NB4 (cell line): Measurements from ENCODE around the gene RGS6.

ENCODE experiments used
- DNase-seq: peaks from one replicate; pipeline ENCODE4 v3.0.0; 2010; ENCODE audit warnings: low read depth
- H3K4me3 ChIP-seq: one replicate; pipeline ENCODE4 v1.5.1; 2011; ENCODE audit warnings: mild to moderate bottlenecking, low read depth, low read length, moderate library complexity
- CTCF ChIP-seq: IDR thresholded peaks from one replicate; pipeline ENCODE4 v1.5.1; 2012; ENCODE audit warnings: low read depth, low read length
- MYC ChIP-seq: IDR thresholded peaks from 2 replicates; pipeline ENCODE4 v1.6.1; 2011; ENCODE audit warnings: low read depth, low read length
- POLR2A ChIP-seq: IDR thresholded peaks from 2 replicates; pipeline ENCODE4 v1.6.1; 2011; ENCODE audit warnings: mild to moderate bottlenecking; ENCODE audit not compliant: insufficient read length; ENCODE audit errors: extremely low read depth
- TF ChIP-seq, protein P1 (sequence below): IDR thresholded peaks from 2 replicates; pipeline ENCODE4 v1.6.1; 2011; ENCODE audit warnings: low read depth, low read length

The RGS6 gene

DNA sequence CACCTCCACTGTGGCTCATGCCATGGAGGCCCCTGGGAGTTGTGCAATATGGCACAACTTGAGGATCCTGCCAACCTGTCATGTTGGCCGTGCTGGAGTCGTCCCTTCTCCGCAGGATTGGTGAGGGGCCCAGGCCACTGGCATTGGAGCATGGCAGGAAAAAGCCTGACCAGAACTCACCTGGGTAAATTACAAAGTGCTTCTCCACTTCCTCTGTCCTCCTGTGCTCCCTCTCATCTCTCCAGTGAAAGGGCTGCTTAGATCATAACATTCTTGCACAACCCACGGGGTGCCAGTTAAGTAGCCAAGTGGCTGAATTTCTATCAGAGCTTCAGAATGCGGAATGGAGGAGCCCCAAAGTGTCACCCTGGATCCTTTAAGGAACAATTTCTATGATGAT lies 580.7 kb downstream of the RGS6 start:
- TF ChIP-seq, protein P1, sequence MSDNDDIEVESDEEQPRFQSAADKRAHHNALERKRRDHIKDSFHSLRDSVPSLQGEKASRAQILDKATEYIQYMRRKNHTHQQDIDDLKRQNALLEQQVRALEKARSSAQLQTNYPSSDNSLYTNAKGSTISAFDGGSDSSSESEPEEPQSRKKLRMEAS = no peak
- no peak for TF ChIP-seq POLR2A
- TF ChIP-seq MYC = no peak
- TF ChIP-seq CTCF = no peak
- no peak overlapping the region for H3K4me3 ChIP-seq
- DNase-seq = no peak

DNA sequence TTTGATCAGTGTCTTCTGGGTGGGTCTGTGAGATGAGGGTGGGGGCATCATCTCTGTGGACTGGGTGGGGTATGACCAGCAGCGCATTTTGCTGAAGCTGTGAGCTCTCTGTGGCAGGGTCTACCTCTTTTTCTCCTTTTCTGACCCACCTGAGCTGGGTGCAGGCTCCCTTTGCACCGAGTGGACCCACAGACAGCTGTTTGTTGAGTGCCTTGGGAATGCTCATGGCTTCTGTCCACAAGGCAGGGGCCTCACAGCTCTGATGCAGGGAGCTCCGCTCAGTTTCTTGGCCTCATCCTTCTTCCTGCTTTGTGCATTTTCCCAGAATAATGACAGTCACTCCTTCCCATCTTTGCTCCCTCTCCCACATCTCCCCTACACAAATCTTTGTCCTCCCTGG lies 581.1 kb downstream of the RGS6 start:
- TF ChIP-seq MYC = no peak
- no peak for TF ChIP-seq POLR2A
- no peak for TF ChIP-seq CTCF
- TF ChIP-seq, protein P1 = no peak

DNA sequence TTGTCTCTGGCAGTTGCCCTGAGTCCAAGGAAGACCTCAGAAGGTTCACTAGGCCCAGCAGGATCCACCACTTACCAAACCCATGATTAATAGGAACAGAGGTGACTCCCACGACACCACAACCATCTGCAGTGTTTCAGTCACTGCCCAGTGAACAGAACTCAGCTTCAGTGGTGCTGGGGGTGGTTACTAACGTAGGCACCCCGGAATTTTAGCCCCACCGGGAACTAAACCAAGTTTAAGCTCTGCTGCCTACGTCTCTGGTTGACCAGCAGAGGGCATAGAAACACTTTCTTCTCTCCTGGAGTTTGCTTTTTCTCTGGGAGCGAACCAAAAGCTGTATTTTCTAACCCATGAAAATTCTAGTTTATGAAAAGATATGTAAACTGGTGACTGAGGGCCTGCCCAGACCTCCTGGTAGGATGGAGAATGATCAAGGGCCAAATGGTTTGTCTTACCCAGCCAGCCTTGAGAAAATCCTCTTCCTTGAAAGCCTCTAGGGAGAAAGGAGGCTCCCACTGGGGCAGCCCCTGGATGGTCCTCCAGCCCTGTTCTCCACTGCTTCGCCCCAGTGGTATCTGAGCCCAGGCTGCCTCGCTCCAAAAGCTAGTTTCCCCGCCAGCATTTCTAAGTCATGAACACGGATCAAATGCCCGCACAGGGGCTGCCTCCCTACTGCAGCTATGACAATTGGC lies 581.9 kb downstream of the RGS6 start:
- H3K4me3 ChIP-seq = no peak overlapping the region
- TF ChIP-seq CTCF = peak; percentile 60
- TF ChIP-seq, protein P1 = no peak
- peak; percentile 52 for DNase-seq

More for the DNA sequence above, 581.1 kb downstream of the RGS6 start:
- no peak for DNase-seq
- H3K4me3 ChIP-seq = no peak overlapping the region

DNA sequence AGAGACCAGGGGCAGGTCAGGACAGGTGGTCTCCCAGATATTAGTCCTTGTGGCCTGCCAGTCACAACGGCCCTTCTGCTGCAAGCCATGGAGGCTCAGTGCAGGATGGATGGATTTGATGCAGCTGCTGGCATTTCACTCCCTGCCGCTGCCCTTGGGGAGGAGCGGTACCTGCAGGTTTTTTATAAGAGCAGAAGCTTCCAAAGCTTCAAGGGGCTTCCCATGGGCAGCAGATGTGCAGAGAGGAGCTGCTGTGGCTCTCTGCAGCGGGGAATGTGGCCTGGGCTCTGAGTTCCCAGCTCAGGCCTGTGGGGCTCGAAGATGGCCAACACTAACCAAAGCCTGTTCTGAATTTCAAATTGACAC lies 582.4 kb downstream of the RGS6 start:
- H3K4me3 ChIP-seq = no peak overlapping the region
- TF ChIP-seq CTCF (no peak), POLR2A (no peak), MYC (no peak)
- TF ChIP-seq, protein P1 = no peak
- no peak for DNase-seq

DNA sequence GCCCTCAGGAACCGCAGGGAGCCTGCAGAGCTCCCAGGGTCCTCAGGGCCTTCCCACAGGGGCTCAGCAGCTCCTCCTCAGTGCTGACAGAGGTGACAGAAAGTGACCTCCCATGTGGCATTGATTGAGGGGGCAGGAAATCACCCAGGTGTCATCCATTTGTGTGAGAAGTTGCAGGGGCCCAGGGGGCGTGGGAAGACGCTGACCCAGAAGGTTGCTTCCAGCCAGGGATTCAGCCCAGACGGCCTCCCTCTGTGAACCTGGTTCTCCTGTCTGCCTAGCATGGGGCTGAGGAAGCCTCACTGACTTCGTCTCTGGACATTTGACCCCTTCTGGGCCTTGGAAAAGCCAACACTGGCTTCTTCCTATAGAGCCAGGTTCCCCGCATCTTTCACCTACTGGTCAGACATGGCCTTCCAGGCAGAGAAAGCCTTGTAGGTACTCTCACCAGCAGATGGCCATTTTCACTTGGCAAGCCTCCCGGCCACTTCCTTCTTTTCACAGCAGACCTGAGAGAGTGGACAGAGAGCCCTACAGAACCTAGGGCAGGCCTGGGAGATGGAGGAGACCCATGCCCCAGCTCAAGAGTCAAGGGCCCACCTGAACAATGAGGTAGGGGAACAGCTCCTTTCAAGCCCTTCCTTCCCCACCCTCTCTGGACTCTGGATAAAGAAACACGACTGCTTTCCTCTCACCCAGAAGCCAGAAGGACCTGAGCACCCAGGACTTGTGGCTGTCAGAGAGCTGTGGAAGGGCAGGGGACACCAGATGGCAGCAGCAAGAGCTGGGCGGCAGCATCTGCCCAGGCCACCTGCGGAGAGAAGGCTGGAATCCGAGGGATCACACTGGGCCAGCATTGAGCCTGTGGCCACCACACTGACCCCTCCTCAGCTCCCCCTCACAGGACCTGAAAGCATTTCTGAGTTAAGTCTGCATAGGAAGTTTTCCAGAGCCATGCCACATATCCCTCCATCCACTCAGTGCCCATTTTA lies 583.8 kb downstream of the RGS6 start:
- peak; percentile 22 for DNase-seq
- TF ChIP-seq, protein P1 = no peak
- TF ChIP-seq MYC (no peak), POLR2A (no peak)
- no peak overlapping the region for H3K4me3 ChIP-seq
